Natural killer cell (primary cell): ENCODE data around the gene SCCPDH. TPM values are rescaled to one million over a fixed set of nuclear protein-coding genes. Genes with fewer than 3 reads are reported as not detected.
"Not testable (repeated sequence)": the region's sequence is repeated elsewhere in the genome, so short reads cannot be mapped to it uniquely, and the experiment has no call there.

Experiments used
- ATAC-seq, 3 donors: fragments of 150-1000 bp in 2 of 3; fragments of 200-7000 bp in 1 of 3; cut with Tn5 transposase; 1 replicate in 1 of 3; 2 replicates in 2 of 3; pipeline ENCODE4 v1.10.0; 2021; ENCODE audit warnings: mild to moderate bottlenecking in 2 of 3, moderate library complexity in 2 of 3
- DNase-seq, 2 donors: peaks; one replicate each; pipeline versions ENCODE4 v3.0.0 to v3.0.0-alpha.2; 2013 to 2021; ENCODE audit warnings: mixed read lengths in 1 of 2
- H3K27ac ChIP-seq: one replicate; pipeline ENCODE4 v1.5.1; 2013; ENCODE audit warnings: mild to moderate bottlenecking, low read length
- H3K27me3 ChIP-seq: one replicate; pipeline ENCODE4 v1.6.1; 2013; ENCODE audit warnings: low read length; ENCODE audit not compliant: control insufficient read depth, insufficient read depth
- H3K36me3 ChIP-seq: one replicate; pipeline ENCODE4 v1.6.1; 2013; ENCODE audit warnings: low read length; ENCODE audit not compliant: control insufficient read depth, insufficient read depth
- H3K4me1 ChIP-seq: one replicate; pipeline ENCODE4 v1.6.1; 2013; ENCODE audit warnings: low read length; ENCODE audit not compliant: control insufficient read depth, insufficient read depth
- H3K4me3 ChIP-seq: one replicate; pipeline ENCODE4 v1.5.1; 2013; ENCODE audit warnings: low read length
- H3K9me3 ChIP-seq: one replicate; pipeline ENCODE4 v1.6.1; 2013; ENCODE audit warnings: low read length; ENCODE audit not compliant: control insufficient read depth, insufficient read depth
- H3K27ac Mint-ChIP-seq, 2 donors: one replicate each; pipeline ENCODE4 v1.8.0; 2022; ENCODE audit warnings: mild to moderate bottlenecking in 2 of 2, mixed read lengths in 2 of 2, moderate library complexity in 1 of 2
- H3K27me3 Mint-ChIP-seq, 2 donors: one replicate each; pipeline ENCODE4 v1.8.0; 2022; ENCODE audit warnings: low read depth in 2 of 2, mixed read lengths in 2 of 2
- H3K36me3 Mint-ChIP-seq: one replicate; pipeline ENCODE4 v1.8.0; 2022; ENCODE audit warnings: mixed read lengths
- H3K4me1 Mint-ChIP-seq, 2 donors: one replicate each; pipeline ENCODE4 v1.8.0; 2022; ENCODE audit warnings: mixed read lengths in 2 of 2
- H3K4me3 Mint-ChIP-seq: one replicate; pipeline ENCODE4 v1.8.0; 2022; ENCODE audit warnings: mild to moderate bottlenecking, moderate library complexity, mixed read lengths
- H3K9me3 Mint-ChIP-seq, 2 donors: one replicate each; pipeline ENCODE4 v1.8.0; 2022; ENCODE audit warnings: mixed read lengths in 2 of 2
- CTCF ChIP-seq: fragments of 200-600 bp; IDR thresholded peaks from one replicate; pipeline ENCODE4 v1.8.0; 2022; ENCODE audit warnings: antibody characterized with exemption
- WGBS: methylation state at CpG from one replicate; pipeline ENCODE4 v1.1.7; 2013; ENCODE audit warnings: missing lambda C conversion rate; ENCODE audit not compliant: insufficient coverage; 5-methylcytosine and 5-hydroxymethylcytosine counted together
- intact Hi-C: fragments of 100-400 bp; cut with micrococcal nuclease; formaldehyde crosslinking; loops from one replicate; pipeline ENCODE4 v1.14.2; 2022
- total RNA-seq, 4 donors: library from RNA; stranded (reverse); fragments of 120-200 nt in 1 of 4; gene quantifications; one replicate each; pipeline versions ENCODE4 v1.2.3 to v1.2.4, GENCODE V29; 2013 to 2022

Gene SCCPDH
- total RNA-seq, 3 donors from 2014 or later (not counting 1 experiment from before 2014, with no cell fraction given), result 5.3 to 24.8 (median 9.2) TPM

DNA sequence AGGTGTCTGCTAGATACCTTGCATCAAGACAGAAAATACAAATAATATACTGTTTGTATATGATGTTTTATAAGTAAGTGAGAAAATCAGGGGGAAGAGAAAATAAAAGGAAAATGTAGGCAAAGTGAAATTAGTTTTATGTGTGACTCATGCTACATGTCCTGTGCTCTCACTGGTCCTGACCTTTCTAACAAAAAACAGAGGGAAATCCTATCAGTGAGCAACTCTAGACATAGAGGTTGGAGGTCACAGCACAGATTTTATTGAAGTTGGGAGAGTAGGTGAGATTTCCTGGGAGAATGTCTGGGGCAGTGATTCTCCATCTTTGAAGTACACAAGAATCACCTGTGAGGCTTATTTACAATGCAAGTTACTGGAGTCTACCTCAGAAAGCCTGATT, 9.5 kb downstream of the SCCPDH start:
- Histone ChIP-seq H3K36me3 (peaks cover 3% of the 10 kb centered on the region), H3K27ac (no peak overlapping the region), H3K9me3 (peaks cover 4% of the 10 kb centered on the region), H3K4me3 (no peak overlapping the region), H3K4me1 (no peaks in the 10 kb centered on the region), H3K27me3 (no peaks in the 10 kb centered on the region)
- H3K36me3 Mint-ChIP-seq, result peaks cover 26% of the 10 kb centered on the region
- ATAC-seq (no peak), DNase-seq (no peak)
- no peaks in the 10 kb centered on the region for H3K4me1 Mint-ChIP-seq
- no peak overlapping the region for H3K27ac Mint-ChIP-seq
- H3K4me3 Mint-ChIP-seq, result no peak overlapping the region
- H3K9me3 Mint-ChIP-seq, result peaks cover 3 to 5% of the 10 kb centered on the region in 2 donors
- intact Hi-C loops, result no loop called here
- TF ChIP-seq CTCF, result no peak
- no peaks in the 10 kb centered on the region for H3K27me3 Mint-ChIP-seq

- Mint-ChIP-seq H3K36me3 (peaks cover 14% of the 10 kb centered on the region), H3K27ac (no peak overlapping the region), H3K4me3 (no peak overlapping the region), H3K4me1 (no peaks in the 10 kb centered on the region), H3K27me3 (no peaks in the 10 kb centered on the region), H3K9me3 (peaks cover 0 to 3% of the 10 kb centered on the region in 2 donors)
- H3K4me3 ChIP-seq, result no peak overlapping the region
- DNase-seq (no peak), ATAC-seq (no peak)
- H3K4me1 ChIP-seq, result no peaks in the 10 kb centered on the region
- no peak for TF ChIP-seq CTCF
- no peak overlapping the region for H3K27ac ChIP-seq
- H3K36me3 ChIP-seq, result peaks cover 3% of the 10 kb centered on the region
- H3K27me3 ChIP-seq, result no peaks in the 10 kb centered on the region
- H3K9me3 ChIP-seq, result no peaks in the 10 kb centered on the region
- intact Hi-C loops, result no loop called here
- WGBS, result 100% methylated on average over 1 of the region's 2 CpGs
Observed at GRCh38 chr1:246734866-246735265, 10.7 kb downstream of the SCCPDH start.

DNA sequence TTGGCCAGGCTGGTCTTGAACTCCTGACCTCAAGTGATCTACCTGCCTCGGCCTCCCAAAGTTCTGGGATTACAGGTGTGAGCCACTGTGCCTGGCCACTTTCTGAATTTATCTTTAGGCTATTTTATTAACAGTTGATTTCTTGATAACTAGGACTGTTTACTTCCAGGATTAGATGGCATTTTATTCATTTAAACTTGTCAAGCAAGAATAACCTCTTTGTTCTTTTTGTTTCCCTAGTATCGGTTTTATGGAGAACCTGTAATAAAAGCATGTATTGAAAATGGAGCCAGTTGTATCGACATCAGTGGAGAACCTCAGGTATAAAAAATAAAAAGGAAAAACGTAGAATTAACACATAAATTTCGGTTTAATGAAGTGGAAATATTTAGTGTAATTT, 11.5 kb downstream of the SCCPDH start:
- DNase-seq (no peak), ATAC-seq (no peak)
- Histone ChIP-seq H3K9me3 (no peaks in the 10 kb centered on the region), H3K36me3 (peaks cover 3% of the 10 kb centered on the region), H3K4me1 (no peaks in the 10 kb centered on the region), H3K4me3 (no peak overlapping the region), H3K27ac (no peak overlapping the region), H3K27me3 (no peaks in the 10 kb centered on the region)
- no peaks in the 10 kb centered on the region for H3K9me3 Mint-ChIP-seq
- H3K36me3 Mint-ChIP-seq, result peaks cover 8% of the 10 kb centered on the region
- no peaks in the 10 kb centered on the region for H3K4me1 Mint-ChIP-seq
- H3K4me3 Mint-ChIP-seq, result no peak overlapping the region
- no peak for TF ChIP-seq CTCF
- WGBS, result 96% methylated on average over 5 of the region's 5 CpGs
- no peak overlapping the region for H3K27ac Mint-ChIP-seq
- intact Hi-C loops, result no loop called here
- no peaks in the 10 kb centered on the region for H3K27me3 Mint-ChIP-seq

- Histone ChIP-seq H3K4me3 (no peak overlapping the region), H3K4me1 (no peaks in the 10 kb centered on the region), H3K9me3 (peaks cover 4% of the 10 kb centered on the region), H3K27ac (no peak overlapping the region), H3K27me3 (no peaks in the 10 kb centered on the region), H3K36me3 (no peaks in the 10 kb centered on the region)
- intact Hi-C loops, result no loop called here
- DNase-seq (no peak), ATAC-seq (no peak)
- H3K4me1 Mint-ChIP-seq, result no peaks in the 10 kb centered on the region
- H3K27ac Mint-ChIP-seq, result no peak overlapping the region
- TF ChIP-seq CTCF, result no peak
- no peaks in the 10 kb centered on the region for H3K36me3 Mint-ChIP-seq
- H3K27me3 Mint-ChIP-seq, result no peaks in the 10 kb centered on the region
- WGBS, result 98% methylated on average over 8 of the region's 8 CpGs
- H3K9me3 Mint-ChIP-seq, result peaks cover 2 to 3% of the 10 kb centered on the region in 2 donors
- H3K4me3 Mint-ChIP-seq, result no peak overlapping the region
Observed at GRCh38 chr1:246742396-246742795, 18.2 kb downstream of the SCCPDH start.

- H3K4me1 Mint-ChIP-seq, ATAC-seq, H3K4me1 ChIP-seq, H3K36me3 ChIP-seq, H3K9me3 ChIP-seq, H3K36me3 Mint-ChIP-seq, intact Hi-C loops, H3K27me3 ChIP-seq, H3K4me3 Mint-ChIP-seq, H3K27ac ChIP-seq, H3K9me3 Mint-ChIP-seq, H3K27ac Mint-ChIP-seq, DNase-seq, H3K27me3 Mint-ChIP-seq, H3K4me3 ChIP-seq: not testable (repeated sequence)
- WGBS, result 95% methylated on average over 3 of the region's 10 CpGs
Observed at GRCh38 chr1:246746155-246746554, 21.9 kb downstream of the SCCPDH start.
